OCI-LY1 (cell line): ENCODE measurements around the gene MPPED1.

Experiments used
- H2AFZ ChIP-seq: fragments of 200-600 bp; sonication (generic), shearing (Covaris generic); 2 replicates; pipeline ENCODE4 v1.6.0; 2014; ENCODE audit warnings: antibody characterized with exemption, mild to moderate bottlenecking, low read length
- H3F3A ChIP-seq: fragments of 200-600 bp; sonication (generic), shearing (Covaris generic); 2 replicates; pipeline ENCODE4 v1.6.0; 2014; ENCODE audit warnings: mild to moderate bottlenecking, antibody characterized with exemption, low read length, moderate library complexity; ENCODE audit not compliant: insufficient read depth
- H3K27ac ChIP-seq: fragments of 200-600 bp; sonication (generic); 2 replicates; pipeline ENCODE4 v1.5.1; 2014; ENCODE audit warnings: low read length, mixed run types, mild to moderate bottlenecking, low read depth; ENCODE audit not compliant: poor library complexity, severe bottlenecking
- H3K27me3 ChIP-seq: fragments of 200-600 bp; sonication (generic); 2 replicates; pipeline ENCODE4 v1.6.0; 2014; ENCODE audit warnings: antibody characterized with exemption, mild to moderate bottlenecking, low read length, moderate library complexity; ENCODE audit not compliant: insufficient read depth
- H3K36me3 ChIP-seq: fragments of 200-600 bp; sonication (generic); 2 replicates; pipeline ENCODE4 v1.6.1; 2014; ENCODE audit warnings: mild to moderate bottlenecking, antibody characterized with exemption, low read length, moderate library complexity, mixed read lengths; ENCODE audit not compliant: insufficient read depth
- H3K4me1 ChIP-seq: fragments of 200-600 bp; sonication (generic); 2 replicates; pipeline ENCODE4 v1.5.1; 2014; ENCODE audit warnings: mild to moderate bottlenecking, low read length, moderate library complexity; ENCODE audit not compliant: insufficient read depth, severe bottlenecking
- H3K4me2 ChIP-seq: fragments of 200-600 bp; sonication (generic), shearing (Covaris generic); 2 replicates; pipeline ENCODE4 v1.6.1; 2014; ENCODE audit warnings: low read length
- H3K4me3 ChIP-seq: fragments of 200-600 bp; sonication (generic); 2 replicates; pipeline ENCODE4 v1.5.1; 2014; ENCODE audit warnings: low read length, low read depth, mild to moderate bottlenecking, mixed read lengths; ENCODE audit not compliant: poor library complexity, severe bottlenecking
- H3K79me2 ChIP-seq: fragments of 200-600 bp; shearing (Covaris generic); 2 replicates; pipeline ENCODE4 v1.6.1; 2016; ENCODE audit warnings: mixed run types, low read length, mixed read lengths; ENCODE audit not compliant: insufficient read depth
- H3K9ac ChIP-seq: fragments of 200-600 bp; sonication (generic), shearing (Covaris generic); 2 replicates; pipeline ENCODE4 v1.6.1; 2014; ENCODE audit warnings: mild to moderate bottlenecking, low read length, mixed read lengths
- H3K9me2 ChIP-seq: fragments of 200-600 bp; sonication (generic), shearing (Covaris generic); 2 replicates; pipeline ENCODE4 v1.6.1; 2014; ENCODE audit warnings: low read depth, mild to moderate bottlenecking, low read length, mixed read lengths
- H3K9me3 ChIP-seq: fragments of 200-600 bp; shearing (Covaris generic); 2 replicates; pipeline ENCODE4 v1.6.1; 2014; ENCODE audit warnings: low read length, mixed read lengths
- H4K20me1 ChIP-seq: fragments of 200-600 bp; sonication (generic), shearing (Covaris generic); 2 replicates; pipeline ENCODE4 v1.6.0; 2016; ENCODE audit warnings: mild to moderate bottlenecking, low read length; ENCODE audit not compliant: insufficient read depth
- CTCF ChIP-seq: fragments of 200-600 bp; sonication (generic), shearing (Covaris generic); IDR thresholded peaks from 2 replicates; pipeline ENCODE4 v1.5.1; 2017; ENCODE audit warnings: mild to moderate bottlenecking, antibody characterized with exemption, low read length, moderate library complexity, mixed read lengths
- EZH2 ChIP-seq: fragments of 200-600 bp; sonication (generic), shearing (Covaris generic); IDR thresholded peaks from 2 replicates; pipeline ENCODE4 v1.8.0; 2017; ENCODE audit warnings: borderline replicate concordance, mixed run types, mild to moderate bottlenecking, antibody characterized with exemption, low read length, moderate library complexity, mixed read lengths

The MPPED1 gene

GRCh38 chr22:43490311-43490710 lies 78.5 kb downstream of the MPPED1 start:
- Histone ChIP-seq H3K27me3 (peaks cover 7% of the 10 kb centered on the region; the same call in 1 of the 2 replicates), H2AFZ (no peak overlapping the region), H3K27ac (no peak overlapping the region), H3K4me1 (no peaks in the 10 kb centered on the region), H3K4me2 (no peak overlapping the region), H4K20me1 (no peaks in the 10 kb centered on the region), H3K9me2 (no peaks in the 10 kb centered on the region), H3K79me2 (no peaks in the 10 kb centered on the region), H3K4me3 (no peak overlapping the region), H3F3A (no peaks in the 10 kb centered on the region), H3K9me3 (no peaks in the 10 kb centered on the region), H3K9ac (no peak overlapping the region), H3K36me3 (no peaks in the 10 kb centered on the region)
- no peak for TF ChIP-seq CTCF

DNA sequence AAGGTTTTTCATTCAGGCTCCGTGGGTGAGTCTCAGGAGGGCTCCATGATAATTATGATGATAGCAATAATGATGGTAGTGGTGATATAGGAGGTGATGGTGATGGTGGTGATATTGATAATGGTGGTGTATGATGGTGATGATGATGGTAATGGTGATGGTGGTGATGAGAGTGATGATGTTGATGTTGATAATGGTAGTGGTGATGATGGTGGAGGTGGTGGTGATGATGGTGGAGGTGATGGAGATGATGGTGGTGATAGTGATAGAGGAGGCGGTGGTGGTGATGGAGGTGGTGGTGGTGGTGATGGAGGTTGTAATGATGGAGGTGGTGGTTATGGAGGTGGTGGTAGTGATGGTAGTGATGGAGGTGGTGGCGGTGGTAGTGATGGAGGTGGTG lies 79.4 kb downstream of the MPPED1 start:
- no peak overlapping the region for H3K27ac ChIP-seq
- no peak overlapping the region for H2AFZ ChIP-seq
- H3K4me2 ChIP-seq: no peak overlapping the region
- no peaks in the 10 kb centered on the region for H3K36me3 ChIP-seq
- peaks cover 7% of the 10 kb centered on the region; the same call in 1 of the 2 replicates for H3K27me3 ChIP-seq
- no peaks in the 10 kb centered on the region for H3K79me2 ChIP-seq
- H3K4me3 ChIP-seq: no peak overlapping the region
- H3K9ac ChIP-seq: no peak overlapping the region
- H3F3A ChIP-seq: no peaks in the 10 kb centered on the region
- H3K9me3 ChIP-seq: no peaks in the 10 kb centered on the region
- no peaks in the 10 kb centered on the region for H3K9me2 ChIP-seq
- H4K20me1 ChIP-seq: no peaks in the 10 kb centered on the region
- no peak for TF ChIP-seq EZH2
- TF ChIP-seq CTCF: no peak
- no peaks in the 10 kb centered on the region for H3K4me1 ChIP-seq

DNA sequence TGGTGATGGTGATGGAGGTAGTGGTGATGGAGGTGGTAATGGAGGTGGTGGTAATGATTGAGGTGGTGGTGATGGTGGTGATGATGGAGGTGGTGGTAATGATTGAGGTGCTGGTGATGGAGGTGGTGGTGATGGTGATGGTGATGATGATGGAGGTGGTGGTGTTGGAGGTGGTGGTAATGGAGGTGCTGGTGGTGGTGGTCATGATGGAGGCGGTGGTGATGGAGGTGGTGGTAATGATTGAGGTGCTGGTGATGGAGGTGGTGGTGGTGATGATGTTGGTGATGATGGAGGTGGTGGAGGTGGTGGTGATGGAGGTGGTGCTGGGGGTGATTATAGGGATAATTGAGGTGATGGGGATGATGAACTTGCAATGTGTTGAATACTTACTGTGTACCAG lies 79.9 kb downstream of the MPPED1 start:
- Histone ChIP-seq H3K4me2 (no peak overlapping the region), H3K4me3 (no peak overlapping the region), H3K4me1 (no peaks in the 10 kb centered on the region), H3K9me3 (no peaks in the 10 kb centered on the region), H3K9ac (no peak overlapping the region), H3K79me2 (no peaks in the 10 kb centered on the region), H3K36me3 (no peaks in the 10 kb centered on the region), H3K27ac (no peak overlapping the region), H2AFZ (no peak overlapping the region), H3F3A (no peaks in the 10 kb centered on the region), H3K27me3 (peaks cover 6% of the 10 kb centered on the region; the same call in 1 of the 2 replicates), H3K9me2 (no peaks in the 10 kb centered on the region), H4K20me1 (no peaks in the 10 kb centered on the region)
- TF ChIP-seq EZH2: no peak
- no peak for TF ChIP-seq CTCF
